ENCODE data around the gene DLG2. TPM values are rescaled to one million over a fixed set of nuclear protein-coding genes. Genes with fewer than 3 reads are reported as not detected.

DLG2 gene
- total and polyA plus RNA-seq, 9 of the 15 experiments (the other 6 are each of a cell fraction or from before 2014, with no cell fraction given), result 0.52 to 1.6 (median 0.95) TPM

GRCh38 chr11:84560206-84560605, 1066.9 kb downstream of the DLG2 start (continued):
- TF ChIP-seq ARID4B (CRISPR knock-in tag; IDR thresholded peaks at IDR 0.05), result no peak
- TF ChIP-seq ZFP30 (CRISPR knock-in tag; IDR thresholded peaks at IDR 0.05; ENCODE audit: borderline replicate concordance), result no peak
- no peak for TF ChIP-seq TRIM25 (IDR thresholded peaks at IDR 0.05; ENCODE audit: borderline replicate concordance)
- no peak for TF ChIP-seq NONO (IDR thresholded peaks at IDR 0.05; ENCODE audit: low read depth in 2 of 2, low read length in 1 of 2)
- no peak for TF ChIP-seq HMGXB4 (CRISPR knock-in tag; IDR thresholded peaks at IDR 0.05)
- no peak for TF ChIP-seq RERE (CRISPR knock-in tag; IDR thresholded peaks at IDR 0.05; ENCODE audit: borderline replicate concordance)
- TF ChIP-seq ELF2 (CRISPR knock-in tag; IDR thresholded peaks at IDR 0.05), result no peak
- no peak for TF ChIP-seq MED1 (CRISPR knock-in tag; IDR thresholded peaks at IDR 0.05; ENCODE audit: borderline replicate concordance)
- no peak for TF ChIP-seq FOXO4 (CRISPR knock-in tag; IDR thresholded peaks at IDR 0.05)
- no peak for TF ChIP-seq SIN3B (IDR thresholded peaks at IDR 0.05; ENCODE audit: low read depth)
- TF ChIP-seq SRSF9 (IDR thresholded peaks at IDR 0.05; ENCODE audit: borderline replicate concordance, low read depth, low read length), result no peak
- no peak for TF ChIP-seq SMARCA4 (IDR thresholded peaks at IDR 0.05)
- TF ChIP-seq ARID2 (IDR thresholded peaks at IDR 0.05), result no peak

All from K562 (cell line).